PC-9 (cell line): ENCODE data around the gene UGT2B10.
"Not testable (repeated sequence)": the region's sequence is repeated elsewhere in the genome, so short reads cannot be mapped to it uniquely, and the experiment has no call there.

Experiments used
- EZH2 ChIP-seq: fragments of 200-600 bp; sonication (generic); IDR thresholded peaks from 2 replicates; pipeline ENCODE4 v1.8.0; 2017; ENCODE audit warnings: antibody characterized with exemption, low read depth
- TF ChIP-seq, protein P1 (sequence below): fragments of 200-600 bp; sonication (generic); conservative IDR thresholded peaks from 2 replicates; pipeline ENCODE4 v1.6.1; 2017; ENCODE audit warnings: mixed run types, antibody characterized with exemption, mild to moderate bottlenecking, moderate library complexity

DNA sequence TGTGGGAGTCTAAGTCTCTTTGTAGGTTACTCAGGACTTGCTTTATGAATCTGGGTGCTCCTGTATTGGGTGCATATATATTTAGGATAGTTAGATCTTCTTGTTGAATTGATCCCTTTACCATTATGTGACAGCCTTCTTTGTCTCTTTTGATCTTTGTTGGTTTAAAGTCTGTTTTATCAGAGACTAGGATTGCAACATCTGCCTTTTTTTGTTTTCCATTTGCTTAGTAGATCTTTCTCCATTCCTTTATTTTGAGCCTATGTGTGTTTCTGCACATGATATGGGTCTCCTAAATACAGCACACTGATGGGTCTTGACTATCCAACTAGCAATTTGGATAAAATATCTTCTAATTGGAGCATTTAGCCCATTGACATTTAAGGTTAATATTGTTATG lies 44.0 kb upstream of the UGT2B10 start:
- TF ChIP-seq EZH2, result not testable (repeated sequence)
- TF ChIP-seq, protein P1, sequence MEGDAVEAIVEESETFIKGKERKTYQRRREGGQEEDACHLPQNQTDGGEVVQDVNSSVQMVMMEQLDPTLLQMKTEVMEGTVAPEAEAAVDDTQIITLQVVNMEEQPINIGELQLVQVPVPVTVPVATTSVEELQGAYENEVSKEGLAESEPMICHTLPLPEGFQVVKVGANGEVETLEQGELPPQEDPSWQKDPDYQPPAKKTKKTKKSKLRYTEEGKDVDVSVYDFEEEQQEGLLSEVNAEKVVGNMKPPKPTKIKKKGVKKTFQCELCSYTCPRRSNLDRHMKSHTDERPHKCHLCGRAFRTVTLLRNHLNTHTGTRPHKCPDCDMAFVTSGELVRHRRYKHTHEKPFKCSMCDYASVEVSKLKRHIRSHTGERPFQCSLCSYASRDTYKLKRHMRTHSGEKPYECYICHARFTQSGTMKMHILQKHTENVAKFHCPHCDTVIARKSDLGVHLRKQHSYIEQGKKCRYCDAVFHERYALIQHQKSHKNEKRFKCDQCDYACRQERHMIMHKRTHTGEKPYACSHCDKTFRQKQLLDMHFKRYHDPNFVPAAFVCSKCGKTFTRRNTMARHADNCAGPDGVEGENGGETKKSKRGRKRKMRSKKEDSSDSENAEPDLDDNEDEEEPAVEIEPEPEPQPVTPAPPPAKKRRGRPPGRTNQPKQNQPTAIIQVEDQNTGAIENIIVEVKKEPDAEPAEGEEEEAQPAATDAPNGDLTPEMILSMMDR, result not testable (repeated sequence)
